Measurements from ENCODE around the gene RPS14.

GRCh38 chr5:150400316-150401075 is 49.0 kb downstream of the RPS14 start:
- no peak for TF ChIP-seq ZNF398 (CRISPR knock-in tag; IDR thresholded peaks at IDR 0.05)
- no peak for TF ChIP-seq ELF1 (tag; IDR thresholded peaks at IDR 0.05)
- no peak for TF ChIP-seq KAT7 (CRISPR knock-in tag; IDR thresholded peaks at IDR 0.05; ENCODE audit: borderline replicate concordance)
